HG02973 (cell line): Measurements from ENCODE around the gene CST7.

Source experiments
- ATAC-seq: cut with Tn5 transposase; IDR thresholded peaks from one replicate; pipeline ENCODE4 v1.9.1; 2021; ENCODE audit warnings: moderate library complexity; ENCODE audit not compliant: unreplicated experiment

The CST7 gene

DNA sequence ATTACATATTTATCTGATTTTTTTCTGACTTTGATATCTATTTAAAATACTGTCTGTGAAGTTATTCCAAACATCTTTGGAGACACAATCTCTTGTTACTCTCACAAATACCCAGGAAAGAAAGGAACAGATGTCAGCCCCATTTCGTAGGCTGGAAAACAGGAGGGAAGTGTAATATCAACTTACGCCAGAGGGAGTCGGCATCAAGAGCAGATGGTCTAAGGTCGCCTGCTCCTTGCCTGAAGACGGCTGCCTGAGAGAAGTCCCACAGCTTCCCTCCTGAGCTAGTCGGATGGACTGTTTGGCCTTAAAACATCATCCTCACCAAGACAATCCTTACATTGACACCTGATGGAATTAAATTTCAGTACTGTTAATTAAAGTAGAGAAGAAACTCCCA, 13.4 kb downstream of the CST7 start:
- ATAC-seq: no peak

GRCh38 chr20:24963672-24964505, 14.8 kb downstream of the CST7 start:
- no peak for ATAC-seq

GRCh38 chr20:24964506-24964840, 15.4 kb downstream of the CST7 start:
- no peak for ATAC-seq

GRCh38 chr20:24965065-24965919, 16.2 kb downstream of the CST7 start:
- ATAC-seq: no peak

- no peak for ATAC-seq
Measured at GRCh38 chr20:24966317-24967012, 17.4 kb downstream of the CST7 start.

DNA sequence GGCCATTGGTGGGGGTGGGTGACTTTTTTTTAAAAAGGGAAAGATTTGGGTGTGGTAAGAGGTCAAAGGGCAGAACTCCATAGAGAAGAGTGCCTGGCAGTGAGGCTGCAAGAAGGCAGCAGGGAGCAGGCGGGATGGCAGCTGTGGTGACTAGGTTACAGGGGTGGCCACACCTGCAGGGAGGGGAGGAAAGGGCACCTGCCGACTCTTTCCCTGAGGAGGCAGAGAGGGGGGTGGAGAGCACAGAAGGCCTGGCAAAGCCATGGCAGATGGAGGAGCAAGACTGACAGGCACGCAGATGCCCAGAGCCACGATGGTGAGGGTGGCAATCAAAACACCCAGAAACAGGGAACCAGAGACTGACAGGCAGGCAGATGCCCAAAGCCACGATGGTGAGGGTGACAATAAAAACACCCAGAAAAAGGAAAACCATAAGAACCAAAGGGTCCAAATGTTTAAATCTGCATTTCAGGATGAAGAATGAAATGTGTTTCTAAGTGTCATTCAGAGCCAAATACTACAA, 19.3 kb downstream of the CST7 start:
- ATAC-seq: no peak

GRCh38 chr20:24969186-24970029, 20.3 kb downstream of the CST7 start:
- no peak for ATAC-seq

DNA sequence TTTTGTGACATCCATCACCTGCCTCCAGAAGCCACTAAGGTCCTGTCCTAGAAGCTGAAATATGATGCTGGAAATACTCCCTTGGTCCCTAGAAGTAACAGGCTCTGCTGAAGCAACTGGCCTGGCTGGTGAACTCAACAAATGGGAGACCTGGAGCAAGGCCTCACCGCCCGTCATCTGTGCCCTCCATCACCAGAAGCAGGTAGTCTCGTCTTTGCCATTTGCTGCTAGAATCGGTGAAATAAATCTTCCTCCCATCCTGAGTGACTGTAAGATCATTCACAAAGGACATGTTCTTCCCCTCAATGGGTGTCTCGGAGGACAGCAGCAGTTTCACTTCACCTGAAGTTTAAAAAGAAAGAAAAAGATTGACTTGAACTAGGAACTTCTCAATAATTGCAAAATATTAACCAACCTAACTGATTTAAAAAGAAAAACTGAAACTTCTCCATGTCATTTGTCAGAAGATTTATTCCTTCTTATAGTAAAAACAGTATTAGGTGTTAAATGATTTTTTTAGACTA, 21.0 kb downstream of the CST7 start:
- no peak for ATAC-seq

GRCh38 chr20:24970754-24971153, 21.7 kb downstream of the CST7 start:
- no peak for ATAC-seq

GRCh38 chr20:24971376-24972101, 22.5 kb downstream of the CST7 start:
- no peak for ATAC-seq

GRCh38 chr20:24972341-24972740, 23.3 kb downstream of the CST7 start:
- no peak for ATAC-seq

DNA sequence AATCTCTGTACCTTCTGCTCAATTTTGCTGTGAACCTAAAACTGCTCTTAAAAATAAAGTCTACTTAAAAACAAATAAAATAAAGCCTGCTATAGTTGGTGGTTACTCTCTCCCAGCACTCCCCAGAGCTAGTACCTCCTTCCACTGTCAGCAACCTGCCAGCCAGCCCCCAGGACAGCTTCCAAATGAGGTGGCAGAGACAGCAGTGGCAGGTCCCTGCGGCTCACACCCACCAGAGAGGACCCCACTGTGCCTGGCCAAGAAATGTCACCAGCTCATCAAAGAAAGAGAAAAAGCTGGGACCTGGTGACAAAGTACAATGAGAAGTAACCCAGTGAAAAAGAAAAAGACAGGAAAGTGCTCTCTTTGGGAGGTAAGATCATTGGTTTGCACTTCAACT, 28.3 kb downstream of the CST7 start:
- no peak for ATAC-seq

GRCh38 chr20:24977797-24978196, 28.7 kb downstream of the CST7 start:
- no peak for ATAC-seq

DNA sequence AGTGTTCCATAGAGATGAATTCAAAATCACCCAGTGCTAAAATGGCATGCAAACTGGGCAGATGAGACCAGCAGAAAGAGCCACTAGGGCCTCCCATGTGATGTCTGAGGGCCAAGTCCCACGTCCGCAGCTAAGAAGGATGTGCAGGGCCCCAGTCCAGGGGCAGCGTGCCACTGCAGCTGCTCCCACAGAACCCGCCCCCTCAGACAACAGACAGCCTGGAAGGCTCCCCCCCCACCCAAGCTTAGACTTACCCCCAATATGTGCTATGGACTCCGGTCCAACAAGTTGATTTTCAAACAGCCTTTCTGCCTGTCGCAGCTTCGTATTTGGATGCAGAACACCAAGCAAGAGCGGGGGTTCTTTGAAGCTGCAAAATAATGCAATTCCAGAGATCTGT, 29.4 kb downstream of the CST7 start:
- no peak for ATAC-seq

GRCh38 chr20:24979036-24979960, 30.2 kb downstream of the CST7 start:
- no peak for ATAC-seq

DNA sequence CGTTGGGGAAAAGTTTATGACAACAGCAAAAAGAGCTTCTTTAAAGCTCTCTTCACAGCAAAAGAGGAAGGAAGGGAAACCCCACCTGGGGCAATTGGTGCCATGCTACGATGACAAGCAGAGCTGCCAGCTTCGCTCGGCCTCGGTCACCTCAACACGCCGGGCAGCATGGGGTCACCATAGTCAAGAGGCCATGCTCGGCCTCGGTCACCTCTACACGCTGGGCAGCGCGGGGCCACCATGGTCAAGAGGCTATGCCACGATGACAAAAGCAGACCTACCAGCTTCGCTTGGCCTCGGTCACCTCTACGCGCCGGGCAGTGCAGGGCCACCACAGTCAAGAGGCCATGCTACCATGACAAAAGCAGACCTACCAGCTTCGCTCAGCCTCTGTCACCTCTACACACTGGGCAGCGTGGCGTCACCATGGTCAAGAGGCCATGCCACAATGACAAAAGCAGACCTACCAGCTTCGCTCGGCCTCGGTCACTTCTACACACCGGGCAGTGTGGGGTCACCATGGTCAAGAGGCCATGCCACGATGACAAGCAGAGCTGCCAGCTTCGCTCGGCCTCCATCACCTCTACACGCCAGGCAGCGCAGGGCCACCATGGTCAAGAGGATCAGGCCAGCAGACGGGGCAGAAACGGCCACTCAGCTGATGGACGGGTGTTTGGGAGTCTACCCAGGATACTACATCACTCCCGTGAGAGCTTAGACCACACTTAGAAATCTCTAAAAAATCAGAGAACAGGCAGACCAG, 31.4 kb downstream of the CST7 start:
- no peak for ATAC-seq

GRCh38 chr20:24981282-24981681, 32.2 kb downstream of the CST7 start:
- ATAC-seq: no peak

GRCh38 chr20:24981790-24982189, 32.7 kb downstream of the CST7 start:
- ATAC-seq: no peak
